ENCODE results near the gene UNK.
"Not testable (repeated sequence)": the region's sequence is repeated elsewhere in the genome, so short reads cannot be mapped to it uniquely, and the experiment has no call there.

The UNK gene

DNA sequence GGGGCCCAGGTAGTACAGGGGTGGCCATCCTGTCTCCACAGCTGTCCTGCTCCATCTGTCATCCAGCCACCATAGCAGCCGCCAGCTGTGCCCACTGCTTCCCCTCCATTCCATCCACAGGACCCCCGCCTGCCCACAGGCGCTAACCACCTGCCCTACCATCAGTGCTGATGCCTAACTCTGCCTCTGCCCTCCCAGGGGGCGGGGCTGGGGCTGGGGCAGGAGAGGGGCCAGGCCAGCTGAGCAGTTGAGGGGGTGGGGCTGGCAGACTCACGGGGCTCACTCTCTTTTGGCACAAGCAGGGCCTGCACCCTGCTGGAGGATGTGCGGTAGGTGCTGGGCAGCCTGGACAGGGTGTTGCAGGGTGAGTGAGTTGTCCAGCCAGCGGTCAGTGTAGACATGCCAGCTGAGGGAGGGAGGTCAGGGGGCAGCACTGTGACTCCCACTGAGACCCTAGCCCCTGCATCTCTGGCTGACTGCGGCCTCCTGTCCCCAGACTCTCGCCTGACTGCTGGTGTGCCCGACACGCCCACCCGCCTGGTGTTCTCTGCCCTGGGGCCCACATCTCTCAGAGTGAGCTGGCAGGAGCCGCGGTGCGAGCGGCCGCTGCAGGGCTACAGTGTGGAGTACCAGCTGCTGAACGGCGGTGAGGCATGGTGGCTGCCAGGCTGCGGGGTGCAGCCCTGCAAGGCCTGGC lies 29.3 kb upstream of the UNK start:
- no peak for DNase-seq

GRCh38 chr17:75755990-75756389 lies 28.6 kb upstream of the UNK start:
- DNase-seq = no peak

GRCh38 chr17:75756451-75757085 lies 28.0 kb upstream of the UNK start:
- no peak for DNase-seq

- no peak for DNase-seq
Observed at GRCh38 chr17:75757086-75757681, 27.4 kb upstream of the UNK start.

- DNase-seq = no peak
Observed at GRCh38 chr17:75758131-75758905, 26.3 kb upstream of the UNK start.

- DNase-seq = no peak
Observed at GRCh38 chr17:75759457-75759856, 25.1 kb upstream of the UNK start.

- DNase-seq = not testable (repeated sequence)
Observed at GRCh38 chr17:75759978-75760640, 24.5 kb upstream of the UNK start.

DNA sequence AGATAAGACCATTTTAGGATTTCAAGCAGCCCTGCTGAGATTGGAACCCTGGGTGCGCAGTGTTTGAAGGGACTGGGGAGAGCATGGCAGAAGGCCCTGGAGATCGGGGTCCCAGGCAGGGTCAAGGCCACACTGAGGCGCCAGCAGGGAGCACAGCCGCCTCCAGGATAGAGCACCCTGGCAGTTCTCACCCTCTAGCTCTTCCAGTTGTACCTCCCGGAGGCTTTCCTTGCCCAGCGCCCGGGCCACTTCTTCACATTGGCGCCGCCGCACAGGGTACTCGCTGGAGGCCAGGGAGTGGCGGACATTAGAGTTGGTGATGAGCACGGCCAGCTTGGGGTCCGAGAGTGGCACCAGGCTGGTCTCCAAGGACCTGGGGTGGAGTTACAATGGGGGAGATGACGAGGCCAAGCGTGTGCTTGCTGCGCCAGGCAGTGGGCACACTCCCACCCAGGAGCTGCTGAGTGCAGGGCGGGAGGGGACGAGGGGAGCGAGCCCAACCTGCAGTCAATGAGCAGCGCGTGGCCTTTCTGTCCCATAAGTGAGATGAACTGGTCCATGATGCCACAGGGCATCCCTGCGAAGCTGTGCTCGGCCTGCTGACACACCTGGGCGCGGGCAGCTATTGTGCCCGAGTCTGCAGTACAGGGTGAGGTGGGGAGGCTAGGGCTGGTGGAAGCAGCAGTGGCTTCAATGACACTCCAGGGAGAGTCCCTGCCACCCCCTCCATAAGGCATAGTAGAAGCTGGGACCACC lies 21.9 kb upstream of the UNK start:
- no peak for DNase-seq

DNA sequence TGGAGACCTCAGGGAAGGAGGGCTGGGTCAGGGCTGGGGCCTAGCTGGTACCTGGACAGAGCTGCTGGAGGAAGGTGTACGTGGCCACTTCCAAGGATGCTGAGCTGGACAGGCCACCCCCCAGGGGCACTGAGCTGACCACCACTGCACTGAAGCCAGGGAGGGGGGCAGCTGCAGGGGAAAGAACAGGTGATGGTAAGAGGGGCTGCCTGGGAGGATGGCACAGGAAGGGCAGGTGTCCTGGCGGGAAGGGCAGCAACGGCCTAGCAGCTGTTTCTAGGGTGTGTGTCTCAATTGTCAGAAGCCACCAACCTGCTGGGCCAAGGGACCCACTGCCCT lies 21.4 kb upstream of the UNK start:
- DNase-seq = no peak

DNA sequence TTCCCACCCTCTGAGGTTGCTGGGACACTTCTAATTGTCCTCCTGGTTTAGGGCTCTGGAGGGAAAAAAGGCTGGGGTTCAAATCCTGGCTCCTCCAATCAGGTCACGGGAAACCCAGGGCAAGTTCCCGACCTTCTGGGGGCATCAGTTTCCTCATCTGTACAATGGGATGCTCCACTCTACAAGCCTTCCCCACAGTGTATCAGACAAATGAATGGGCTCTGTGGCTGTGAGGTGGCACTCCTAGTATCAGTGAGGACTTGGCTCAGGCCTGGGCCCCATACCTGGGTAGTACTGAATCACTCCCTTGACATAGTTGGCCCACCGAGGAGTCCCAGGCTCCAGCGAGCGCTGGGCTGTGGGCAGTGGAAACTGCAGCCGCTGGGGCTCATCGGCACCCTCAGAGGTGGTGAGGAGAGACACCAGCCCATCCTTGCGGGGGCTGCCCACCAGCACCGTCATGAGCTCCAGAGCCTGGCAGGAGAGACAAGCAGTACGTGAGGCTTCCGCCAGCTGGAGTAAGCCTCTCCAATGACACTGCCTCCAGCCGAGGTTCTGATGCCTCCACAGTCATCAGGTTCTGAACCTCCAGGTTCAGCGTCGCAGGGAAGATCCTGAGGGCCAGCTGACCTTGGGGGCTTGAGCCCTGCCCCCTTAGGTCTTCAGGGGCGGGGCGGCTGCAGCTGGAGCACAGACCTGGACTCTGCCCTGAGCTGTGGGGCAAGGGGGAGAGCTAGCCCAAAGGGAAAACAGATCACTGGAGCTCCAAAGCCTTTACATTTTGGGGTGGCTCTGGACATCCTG lies 20.8 kb upstream of the UNK start:
- no peak for DNase-seq

DNA sequence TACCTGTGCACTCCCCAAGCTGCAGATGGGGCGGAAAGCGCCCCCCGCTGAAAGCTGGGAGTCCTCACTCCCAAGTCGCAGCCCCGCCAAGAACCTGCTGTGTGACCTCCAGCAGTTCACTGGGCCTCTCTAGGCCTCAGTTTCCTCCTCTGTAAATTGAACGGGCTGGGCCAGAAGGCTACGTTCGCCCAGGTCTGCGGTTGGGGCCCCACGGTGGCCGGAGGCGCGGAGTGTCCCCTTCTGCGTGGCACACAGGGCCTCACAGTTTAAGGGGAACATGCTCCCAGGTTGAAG lies 20.2 kb upstream of the UNK start:
- no peak for DNase-seq

- peak; percentile 61 for DNase-seq
Observed at GRCh38 chr17:75764711-75765421, 19.7 kb upstream of the UNK start, which contains the start of gene GALK1. Gene GALK1, minus strand, starts transcription at chr17:75765192. Its CDS starts 56 bp downstream, at chr17:75765136.

DNA sequence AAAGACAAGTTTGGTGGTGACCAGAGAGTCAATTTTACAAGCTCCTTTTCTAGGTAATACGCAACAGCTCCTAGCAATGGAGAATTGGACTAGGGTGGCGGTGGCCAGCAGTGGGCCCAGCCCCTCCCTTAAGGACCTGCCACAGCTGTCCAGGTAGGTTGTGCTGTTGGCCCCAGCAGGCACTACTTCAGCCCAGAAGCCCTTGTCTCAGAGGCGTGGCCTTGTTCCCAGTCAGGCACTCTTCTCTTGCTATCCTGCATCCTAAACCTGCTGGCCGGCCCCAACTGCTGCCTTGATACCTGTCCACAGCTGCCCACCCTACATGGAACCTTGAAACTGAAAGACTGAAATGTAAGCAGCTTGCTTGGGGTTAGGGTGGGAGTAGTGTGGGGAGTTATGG lies 18.6 kb upstream of the UNK start:
- DNase-seq = no peak

DNA sequence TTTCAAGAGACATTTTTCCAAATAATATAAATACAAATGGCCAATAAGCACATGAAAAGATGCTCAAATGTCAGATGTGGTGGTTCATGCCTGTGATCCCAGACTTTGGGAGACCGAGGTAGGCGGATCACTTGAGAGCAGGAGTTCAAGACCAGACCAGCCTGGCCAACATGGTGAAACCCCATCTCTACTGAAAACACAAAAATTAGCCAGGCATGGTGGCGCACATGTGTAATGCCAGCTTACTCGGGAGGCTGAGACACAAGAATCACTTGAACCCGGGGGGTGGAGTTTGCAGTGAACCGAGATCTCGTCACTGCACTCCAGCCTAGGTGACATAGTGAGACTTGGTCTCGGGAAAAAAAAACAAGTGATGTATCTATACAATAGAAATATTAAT lies 16.7 kb upstream of the UNK start:
- no peak for DNase-seq

GRCh38 chr17:75769536-75769935 lies 15.1 kb upstream of the UNK start:
- no peak for DNase-seq

DNA sequence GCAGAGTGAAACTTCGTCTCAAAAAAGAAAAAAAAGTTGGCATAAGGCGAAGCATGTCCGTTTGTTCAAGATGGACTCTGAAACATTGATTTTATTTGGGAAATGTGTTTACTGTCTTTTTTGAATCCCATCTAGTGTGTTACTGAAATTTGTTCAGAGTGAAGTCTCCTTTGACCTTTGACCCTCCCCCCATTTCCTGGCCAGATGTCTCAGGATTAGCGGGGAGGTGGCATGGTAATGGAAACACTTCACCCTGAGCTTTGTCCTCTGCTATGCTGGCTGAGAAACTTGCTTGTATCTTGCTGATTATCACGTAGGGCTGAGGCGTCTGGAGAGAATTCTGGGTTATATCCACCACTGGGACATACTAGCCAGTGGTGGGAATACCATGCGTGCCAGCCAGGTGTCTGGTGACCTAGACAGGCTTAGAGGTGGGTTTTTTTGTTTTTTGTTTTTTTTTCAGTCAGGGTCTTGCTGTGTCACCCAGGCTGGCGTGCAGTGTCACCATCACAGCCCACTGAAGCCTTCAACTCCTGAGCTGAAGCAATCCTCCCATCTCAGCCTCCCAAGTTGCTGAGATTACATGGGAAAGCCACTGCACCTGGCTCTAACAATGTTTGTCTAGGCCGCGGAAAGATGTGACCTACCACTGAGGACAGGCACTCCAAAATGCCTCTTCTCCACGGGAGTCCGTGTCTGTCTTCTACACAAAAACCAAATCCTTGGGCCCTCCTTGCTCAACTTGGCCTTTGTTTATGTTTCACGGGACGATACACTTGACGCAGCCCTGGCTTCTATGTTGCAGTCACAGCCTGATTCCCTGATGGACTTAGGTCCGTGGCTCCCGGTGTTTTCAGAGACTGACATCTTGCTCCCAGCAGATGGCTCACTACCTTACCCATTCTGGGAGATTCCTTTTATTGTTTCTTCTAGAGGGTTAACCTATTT lies 13.0 kb upstream of the UNK start:
- DNase-seq = no peak

DNA sequence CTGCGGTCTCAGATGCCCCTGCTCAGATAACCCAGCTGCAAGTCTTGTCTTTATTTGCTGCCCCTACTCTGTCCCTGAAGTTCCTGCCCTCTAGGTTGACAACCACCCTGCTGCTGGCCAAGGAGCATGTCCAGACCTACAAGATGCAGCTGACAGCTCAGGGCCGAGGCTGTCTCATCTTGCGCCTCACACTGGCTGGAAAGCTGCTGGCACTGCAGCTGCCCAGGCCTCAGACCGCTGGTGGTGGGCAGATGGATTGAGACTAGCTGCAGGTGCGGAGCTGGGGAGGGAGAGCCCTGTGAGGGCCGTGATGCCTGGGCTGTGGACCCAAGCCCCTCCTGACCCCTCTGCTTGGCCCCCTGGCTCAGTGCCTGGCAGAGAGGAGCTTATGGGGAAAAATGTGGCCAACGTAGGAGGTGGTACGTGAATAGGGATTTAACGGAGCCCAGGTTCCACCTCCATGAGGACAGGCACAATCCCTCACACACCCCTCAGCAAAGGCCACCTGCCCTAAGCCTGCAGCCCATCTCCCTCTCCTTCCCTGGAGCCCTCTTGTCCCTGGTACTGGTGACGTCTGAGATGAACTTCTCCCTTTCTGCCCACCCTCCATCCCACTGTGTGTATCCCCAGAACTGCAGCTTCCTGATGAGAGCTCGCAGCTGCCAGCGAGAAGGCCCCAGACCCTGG lies 11.3 kb upstream of the UNK start:
- DNase-seq = no peak

DNA sequence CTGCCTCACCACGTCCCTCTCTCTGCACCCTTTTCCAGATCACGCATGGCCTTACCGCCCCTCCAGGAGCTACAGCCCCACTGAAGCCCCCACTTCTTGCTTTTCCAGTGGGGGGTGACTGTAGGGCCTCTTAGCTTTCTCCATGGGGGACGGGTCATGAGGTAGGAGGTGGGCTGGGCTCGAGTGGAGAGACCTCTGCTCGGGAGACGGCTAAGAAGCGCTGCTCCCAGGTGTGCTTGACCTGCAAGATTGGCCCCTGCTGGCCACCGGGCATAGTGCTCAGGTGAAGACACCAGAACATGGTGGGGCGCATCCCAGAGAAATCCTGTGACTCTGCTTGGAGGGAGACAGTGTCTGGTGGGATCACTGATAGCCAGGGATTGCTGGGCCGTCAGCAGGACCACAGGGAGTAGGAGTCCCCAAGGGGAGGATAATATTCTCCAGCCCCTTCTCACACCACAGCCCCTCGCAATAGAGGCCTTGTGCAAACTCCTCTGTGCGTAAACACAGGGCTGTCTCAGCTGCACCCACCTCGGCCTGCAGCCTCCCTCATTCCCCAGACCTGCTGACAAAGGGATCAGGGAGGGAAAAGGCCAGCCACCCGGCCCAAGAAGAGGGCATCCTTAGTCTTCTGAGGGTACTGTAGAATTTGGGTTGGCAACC lies 10.7 kb upstream of the UNK start:
- no peak for DNase-seq

Measured in effector CD8-positive, alpha-beta T cell (primary cell).